SU-DHL-6 (cell line): ENCODE results near the gene TIFAB.

Experiments
- EZH2phosphoT487 ChIP-seq: fragments of 200-600 bp; sonication (generic), shearing (Covaris generic); conservative IDR thresholded peaks from 2 replicates; pipeline ENCODE4 v1.6.1; 2018; ENCODE audit warnings: mild to moderate bottlenecking, antibody characterized with exemption, low read length, moderate library complexity, mixed read lengths
- TF ChIP-seq, protein P1 (sequence below): fragments of 200-600 bp; sonication (generic); IDR thresholded peaks from one replicate; pipeline ENCODE4 v1.5.1; 2017; ENCODE audit warnings: antibody characterized with exemption, mild to moderate bottlenecking, low read length, moderate library complexity; ENCODE audit not compliant: insufficient read depth, poor library complexity, severe bottlenecking

DNA sequence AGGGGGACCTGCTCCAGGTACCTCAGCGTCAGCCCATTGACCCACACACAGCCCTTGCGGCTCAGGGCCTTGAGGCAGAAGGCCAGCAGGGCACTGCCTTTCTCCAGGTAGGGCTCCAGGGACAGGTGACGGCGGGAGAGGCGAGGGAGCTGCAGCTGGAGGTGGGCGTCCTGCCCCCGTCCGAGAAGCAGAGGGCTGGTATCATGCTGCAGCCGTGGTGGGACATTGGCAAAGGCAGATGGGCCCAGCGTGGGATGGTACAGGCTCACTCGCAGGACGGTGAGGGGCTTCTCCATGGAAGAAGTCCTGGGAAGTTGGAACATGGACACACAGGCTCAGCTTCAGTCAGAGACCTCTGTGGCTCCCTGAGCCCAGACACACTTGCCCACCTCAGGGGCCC, 2.5 kb downstream of the TIFAB start:
- TF ChIP-seq, protein P1, sequence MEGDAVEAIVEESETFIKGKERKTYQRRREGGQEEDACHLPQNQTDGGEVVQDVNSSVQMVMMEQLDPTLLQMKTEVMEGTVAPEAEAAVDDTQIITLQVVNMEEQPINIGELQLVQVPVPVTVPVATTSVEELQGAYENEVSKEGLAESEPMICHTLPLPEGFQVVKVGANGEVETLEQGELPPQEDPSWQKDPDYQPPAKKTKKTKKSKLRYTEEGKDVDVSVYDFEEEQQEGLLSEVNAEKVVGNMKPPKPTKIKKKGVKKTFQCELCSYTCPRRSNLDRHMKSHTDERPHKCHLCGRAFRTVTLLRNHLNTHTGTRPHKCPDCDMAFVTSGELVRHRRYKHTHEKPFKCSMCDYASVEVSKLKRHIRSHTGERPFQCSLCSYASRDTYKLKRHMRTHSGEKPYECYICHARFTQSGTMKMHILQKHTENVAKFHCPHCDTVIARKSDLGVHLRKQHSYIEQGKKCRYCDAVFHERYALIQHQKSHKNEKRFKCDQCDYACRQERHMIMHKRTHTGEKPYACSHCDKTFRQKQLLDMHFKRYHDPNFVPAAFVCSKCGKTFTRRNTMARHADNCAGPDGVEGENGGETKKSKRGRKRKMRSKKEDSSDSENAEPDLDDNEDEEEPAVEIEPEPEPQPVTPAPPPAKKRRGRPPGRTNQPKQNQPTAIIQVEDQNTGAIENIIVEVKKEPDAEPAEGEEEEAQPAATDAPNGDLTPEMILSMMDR = no peak
- no peak for TF ChIP-seq EZH2phosphoT487
